Naive thymus-derived CD4-positive, alpha-beta T cell (primary cell): ENCODE measurements around the gene ITIH4. TPM values are rescaled to one million over a fixed set of nuclear protein-coding genes. Genes with fewer than 3 reads are reported as not detected.

Source experiments
- ATAC-seq: fragments of 150-1000 bp; cut with Tn5 transposase; 2 replicates; pipeline ENCODE4 v1.10.0; 2021; ENCODE audit warnings: mild to moderate bottlenecking, moderate library complexity
- CTCF ChIA-PET: fragments of 350-600 bp; sonication (Branson Sonifier 250); formaldehyde crosslinking; loops from one replicate; lab custom pipeline; 2021; ENCODE audit warnings: antibody characterized with exemption; lab: Charles Lee
- POLR2A ChIA-PET: fragments of 350-600 bp; sonication (Branson Sonifier 250); formaldehyde crosslinking; loops from one replicate; lab custom pipeline; 2021; ENCODE audit warnings: antibody characterized with exemption, inconsistent platforms; lab: Charles Lee
- DNase-seq, 9 donors: peaks; one replicate each; pipeline versions ENCODE4 v3.0.0 to v3.0.0-alpha.2; 2020 to 2022; ENCODE audit warnings: mixed read lengths in 1 of 9
- H3K27ac ChIP-seq: one replicate; pipeline ENCODE4 v1.7.0; 2013; ENCODE audit warnings: mild to moderate bottlenecking, low read depth, low read length, moderate library complexity
- H3K27me3 ChIP-seq, 2 donors: one replicate each; pipeline ENCODE4 v1.7.0; 2013; ENCODE audit warnings: low read length in 2 of 2, mild to moderate bottlenecking in 2 of 2, moderate library complexity in 2 of 2; ENCODE audit not compliant: control insufficient read depth in 2 of 2, insufficient read depth in 2 of 2
- H3K36me3 ChIP-seq, 3 experiments: 1 replicate in 2 of 3; 2 replicates in 1 of 3; pipeline ENCODE4 v1.7.0; 2013; ENCODE audit warnings: low read length in 3 of 3, mild to moderate bottlenecking in 3 of 3, moderate library complexity in 1 of 3; ENCODE audit not compliant: insufficient read depth in 3 of 3, control insufficient read depth in 2 of 3
- H3K4me1 ChIP-seq, 2 donors: one replicate each; pipeline ENCODE4 v1.7.0; 2013; ENCODE audit warnings: low read length in 2 of 2, mild to moderate bottlenecking in 2 of 2, moderate library complexity in 1 of 2; ENCODE audit not compliant: control insufficient read depth in 2 of 2, insufficient read depth in 2 of 2
- H3K4me3 ChIP-seq: 2 replicates; pipeline ENCODE4 v1.7.0; 2013; ENCODE audit warnings: mild to moderate bottlenecking, low read length
- H3K9me3 ChIP-seq, 3 experiments: 1 replicate in 2 of 3; 2 replicates in 1 of 3; pipeline ENCODE4 v1.7.0; 2013; ENCODE audit warnings: low read length in 3 of 3; ENCODE audit not compliant: control insufficient read depth in 2 of 3
- H3K27ac Mint-ChIP-seq, 9 donors: one replicate each; pipeline ENCODE4 v1.8.0; 2020 to 2022; ENCODE audit warnings: mixed read lengths in 9 of 9, mild to moderate bottlenecking in 8 of 9, moderate library complexity in 5 of 9, inconsistent platforms in 2 of 9
- H3K27me3 Mint-ChIP-seq, 5 donors: one replicate each; pipeline ENCODE4 v1.8.0; 2021 to 2022; ENCODE audit warnings: mixed read lengths in 5 of 5, mild to moderate bottlenecking in 1 of 5
- H3K36me3 Mint-ChIP-seq, 5 donors: one replicate each; pipeline ENCODE4 v1.8.0; 2020 to 2022; ENCODE audit warnings: mixed read lengths in 5 of 5, mild to moderate bottlenecking in 3 of 5, inconsistent platforms in 1 of 5
- H3K4me1 Mint-ChIP-seq, 7 donors: one replicate each; pipeline ENCODE4 v1.8.0; 2020 to 2022; ENCODE audit warnings: mixed read lengths in 7 of 7, mild to moderate bottlenecking in 3 of 7, inconsistent platforms in 1 of 7
- H3K4me3 Mint-ChIP-seq, 10 donors: one replicate each; pipeline ENCODE4 v1.8.0; 2020 to 2022; ENCODE audit warnings: mild to moderate bottlenecking in 10 of 10, mixed read lengths in 10 of 10, moderate library complexity in 6 of 10, inconsistent platforms in 2 of 10
- H3K9me3 Mint-ChIP-seq, 11 donors: one replicate each; pipeline ENCODE4 v1.8.0; 2020 to 2022; ENCODE audit warnings: mixed read lengths in 11 of 11, mild to moderate bottlenecking in 4 of 11, inconsistent platforms in 1 of 11, moderate library complexity in 1 of 11
- intact Hi-C, 2 donors: fragments of 100-400 bp; cut with micrococcal nuclease; formaldehyde crosslinking; loops; one replicate each; pipeline ENCODE4 v1.15.1; 2023
- polyA plus RNA-seq, 2 donors: library from polyadenylated mRNA; unstranded; fragments of 300-500 nt; fragmentation: Illumina TruSeq; gene quantifications; one replicate each; pipeline ENCODE4 v1.2.3, GENCODE V29; 2021
- total RNA-seq, 6 experiments: library from RNA in 5 of 6; stranded (reverse) in 5 of 6; gene quantifications; 1 replicate in 5 of 6; 2 replicates in 1 of 6; pipeline ENCODE4 v1.2.3 and lab custom pipeline; 2021 to 2026

ITIH4 gene
- total and polyA plus RNA-seq, 7 experiments from 2014 or later: 0.08 to 37.6 (median 32.3) TPM

- peaks cover 10 to 25% (median 21%) of the 10 kb centered on the region in 7 donors for H3K4me1 Mint-ChIP-seq
- Histone ChIP-seq H3K27ac (no peak overlapping the region), H3K4me1 (peaks cover 5 to 14% of the 10 kb centered on the region in 2 donors), H3K27me3 (no peaks in the 10 kb centered on the region), H3K9me3 (no peaks in the 10 kb centered on the region), H3K4me3 (no peak overlapping the region), H3K36me3 (no peaks in the 10 kb centered on the region)
- CTCF ChIA-PET: no interaction called here
- DNase-seq: no peak
- H3K36me3 Mint-ChIP-seq: no peaks in the 10 kb centered on the region
- ATAC-seq: no peak
- intact Hi-C loops: loop anchor here in 1 of 2 donors (10.0 kb wide), 1 partner anchor 271 kb away; the partner anchor contains the start of gene SFMBT1
- peaks cover 0 to 2% (median 0%) of the 10 kb centered on the region in 11 donors for H3K9me3 Mint-ChIP-seq
- no peak overlapping the region for H3K4me3 Mint-ChIP-seq
- POLR2A ChIA-PET: interaction anchor here (0.6 kb wide), 1 partner anchor 326 kb away, joined by 3 read pairs; no protein-coding TSS in a partner anchor
- H3K27ac Mint-ChIP-seq: peak overlapping the region in 2 of 9 donors; percentile 37 to 50
- peaks cover 0 to 12% (median 0%) of the 10 kb centered on the region in 5 donors for H3K27me3 Mint-ChIP-seq
Observed at GRCh38 chr3:52774066-52774713, 56.3 kb downstream of the ITIH4 start.

- Mint-ChIP-seq H3K36me3 (peaks cover 0 to under 1% (median 0%) of the 10 kb centered on the region in 5 donors), H3K27me3 (peaks cover 0 to 12% (median 0%) of the 10 kb centered on the region in 5 donors), H3K4me1 (peaks cover 12 to 28% (median 22%) of the 10 kb centered on the region in 7 donors), H3K27ac (peak overlapping the region in 2 of 9 donors; percentile 31 to 50), H3K9me3 (peaks cover 0 to 2% (median 0%) of the 10 kb centered on the region in 11 donors), H3K4me3 (peak overlapping the region in 1 of 10 donors; percentile 26)
- Histone ChIP-seq H3K27me3 (no peaks in the 10 kb centered on the region), H3K9me3 (no peaks in the 10 kb centered on the region), H3K27ac (no peak overlapping the region), H3K36me3 (no peaks in the 10 kb centered on the region), H3K4me1 (peaks cover 5 to 16% of the 10 kb centered on the region in 2 donors), H3K4me3 (no peak overlapping the region)
- DNase-seq (no peak), ATAC-seq (no peak)
- intact Hi-C loops: loop anchor here in 1 of 2 donors (10.0 kb wide), 1 partner anchor 271 kb away; the partner anchor contains the start of gene SFMBT1
- POLR2A ChIA-PET: interaction anchor here (0.6 kb wide), 1 partner anchor 325 kb away, joined by 3 read pairs; no protein-coding TSS in a partner anchor
- CTCF ChIA-PET: no interaction called here
Observed at GRCh38 chr3:52773361-52774065, 57.0 kb downstream of the ITIH4 start.

GRCh38 chr3:52771702-52772101, 58.8 kb downstream of the ITIH4 start:
- Histone ChIP-seq H3K27me3 (no peaks in the 10 kb centered on the region), H3K9me3 (no peaks in the 10 kb centered on the region), H3K27ac (peak overlapping the region; percentile 72), H3K4me3 (no peak overlapping the region), H3K4me1 (peaks cover 5 to 16% of the 10 kb centered on the region in 2 donors), H3K36me3 (no peaks in the 10 kb centered on the region)
- Mint-ChIP-seq H3K36me3 (peaks cover 0 to 4% (median 0%) of the 10 kb centered on the region in 5 donors), H3K9me3 (peaks cover 0 to 2% (median 0%) of the 10 kb centered on the region in 11 donors), H3K4me3 (peak overlapping the region; percentile 11 to 99 (median 94)), H3K27me3 (peaks cover 0 to 12% (median 0%) of the 10 kb centered on the region in 5 donors), H3K4me1 (peaks cover 12 to 34% (median 23%) of the 10 kb centered on the region in 7 donors), H3K27ac (peak overlapping the region; percentile 51 to 97 (median 93))
- POLR2A ChIA-PET: interaction anchor here (1.1 to 3.1 kb wide), 4 partner anchors 66 to 274 kb away, joined by 3 to 12 read pairs (median 6); partner anchors contain the start of genes GLT8D1, GNL3, PBRM1 and SFMBT1
- CTCF ChIA-PET: no interaction called here
- no peak for ATAC-seq
- intact Hi-C loops: loop anchor here (1.0 to 10.0 kb wide), 4 partner anchors 86 to 575 kb away; partner anchors contain the start of genes DCP1A (in 1 of the 2), PBRM1 (in 1 of the 2), SFMBT1 (in 1 of the 2) and STIMATE (in 1 of the 2)
- DNase-seq: no peak

GRCh38 chr3:52771334-52771681, 59.2 kb downstream of the ITIH4 start:
- peaks cover 0 to 4% (median 0%) of the 10 kb centered on the region in 5 donors for H3K36me3 Mint-ChIP-seq
- CTCF ChIA-PET: no interaction called here
- intact Hi-C loops: loop anchor here (1.0 to 10.0 kb wide), 4 partner anchors 86 to 575 kb away; partner anchors contain the start of genes DCP1A (in 1 of the 2), PBRM1 (in 1 of the 2), SFMBT1 (in 1 of the 2) and STIMATE (in 1 of the 2)

GRCh38 chr3:52770496-52771333, 59.8 kb downstream of the ITIH4 start, which contains the start of gene NEK4:
Gene NEK4 (minus strand): TSS chr3:52770940. CDS start chr3:52770746, 194 bp downstream.
- H3K9me3 Mint-ChIP-seq: peaks cover 0 to 2% (median 0%) of the 10 kb centered on the region in 11 donors
- H3K36me3 Mint-ChIP-seq: peaks cover 0 to 5% (median 0%) of the 10 kb centered on the region in 5 donors
- peak; percentile 44 to 86 (median 65) for DNase-seq
- Histone ChIP-seq H3K36me3 (peaks cover 0 to 8% (median 6%) of the 10 kb centered on the region in 3 experiments), H3K27me3 (no peaks in the 10 kb centered on the region), H3K4me3 (peak within 1 kb of the TSS; percentile 83), H3K4me1 (peaks cover 5 to 16% of the 10 kb centered on the region in 2 donors), H3K27ac (peak within 1 kb of the TSS; percentile 72), H3K9me3 (no peaks in the 10 kb centered on the region)
- ChIA-PET POLR2A (interaction anchor here (0.6 to 3.1 kb wide), 7 partner anchors 17 to 493 kb away, joined by 3 to 12 read pairs (median 3); partner anchors contain the start of genes GLT8D1, GNL3, PBRM1 and SFMBT1), CTCF (no interaction called here)
- peak; percentile 89 for ATAC-seq
- peak within 1 kb of the TSS; percentile 83 to 99 (median 95) for H3K4me3 Mint-ChIP-seq
- intact Hi-C loops: loop anchor here (1.0 to 10.0 kb wide), 9 partner anchors 64 to 576 kb away; partner anchors contain the start of genes SFMBT1 (in 2 of the 2), SPCS1 (in 2 of the 2), STIMATE (in 2 of the 2) and DCP1A (in 1 of the 2)
- H3K27me3 Mint-ChIP-seq: peaks cover 0 to 12% (median 0%) of the 10 kb centered on the region in 5 donors
- peaks cover 12 to 34% (median 23%) of the 10 kb centered on the region in 7 donors for H3K4me1 Mint-ChIP-seq
- H3K27ac Mint-ChIP-seq: peak within 1 kb of the TSS; percentile 89 to 97 (median 93)

More at GRCh38 chr3:52771334-52771681, 59.2 kb downstream of the ITIH4 start:
- POLR2A ChIA-PET: interaction anchor here (1.1 to 3.1 kb wide), 5 partner anchors 17 to 275 kb away, joined by 3 to 12 read pairs (median 5); partner anchors contain the start of genes GLT8D1, GNL3, PBRM1 and SFMBT1
- no peak for DNase-seq
- Mint-ChIP-seq H3K27ac (peak overlapping the region; percentile 89 to 97 (median 93)), H3K4me1 (peaks cover 12 to 34% (median 23%) of the 10 kb centered on the region in 7 donors), H3K9me3 (peaks cover 0 to 2% (median 0%) of the 10 kb centered on the region in 11 donors), H3K27me3 (peaks cover 0 to 12% (median 0%) of the 10 kb centered on the region in 5 donors), H3K4me3 (peak overlapping the region; percentile 83 to 99 (median 95))
- ATAC-seq: no peak
- peaks cover 5 to 16% of the 10 kb centered on the region in 2 donors for H3K4me1 ChIP-seq
- no peaks in the 10 kb centered on the region for H3K27me3 ChIP-seq
- H3K27ac ChIP-seq: peak overlapping the region; percentile 72
- peaks cover 0 to 2% (median under 1%) of the 10 kb centered on the region in 3 experiments for H3K36me3 ChIP-seq
- no peaks in the 10 kb centered on the region for H3K9me3 ChIP-seq
- H3K4me3 ChIP-seq: peak overlapping the region; percentile 83
